H1 (cell line): ENCODE data around the gene HERC3. TPM values are rescaled to one million over a fixed set of nuclear protein-coding genes. Genes with fewer than 3 reads are reported as not detected.

Source experiments
- ATF2 ChIP-seq: IDR thresholded peaks from 2 replicates; pipeline ENCODE4 v1.6.1; 2012; ENCODE audit warnings: low read length, inconsistent platforms
- BCL11A ChIP-seq, 2 experiments: IDR thresholded peaks; one replicate each; pipeline ENCODE4 v1.6.1; 2011; ENCODE audit warnings: low read depth in 2 of 2, low read length in 2 of 2, mild to moderate bottlenecking in 2 of 2
- GTF2F1 ChIP-seq: IDR thresholded peaks from 2 replicates; pipeline ENCODE4 v1.6.1; 2012; ENCODE audit warnings: low read depth, low read length, improper control_type of control experiment, borderline replicate concordance
- RNF2 ChIP-seq: fragments of 200-900, 300-1000 bp; sonication (generic); IDR thresholded peaks from 2 replicates; pipeline ENCODE4 v1.7.1; 2016; ENCODE audit warnings: borderline replicate concordance, low read depth, mild to moderate bottlenecking, antibody characterized with exemption, low read length; ENCODE audit not compliant: poor library complexity, severe bottlenecking; ENCODE audit errors: missing control alignments
- polyA plus RNA-seq, 7 experiments: library from polyadenylated mRNA; depleted of rRNA in 3 of 7; stranded (reverse) in 5 of 7; unstranded in 2 of 7; fragments of >200 nt in 5 of 7; fragments of 200-250 nt in 2 of 7; gene quantifications; 1 replicate in 5 of 7; 2 replicates in 1 of 7; 4 replicates in 1 of 7; pipeline versions ENCODE4 v1.2.1 to v1.2.3, GENCODE V29; 2011 to 2013; ENCODE audit warnings: missing spikeins in 2 of 7, mixed read lengths in 2 of 7
- total RNA-seq: library from RNA; stranded (reverse); fragmentation: NEBNext Ultra II Directional; extraction: Animal tissue kit (Norgen Biotek cat#: 25700); gene quantifications from 2 replicates; pipeline ENCODE4 v1.2.1, GENCODE V29; 2021

Gene HERC3
- total and polyA plus RNA-seq, 2 of the 8 experiments (the other 6 are each of a cell fraction or from before 2014, with no cell fraction given): 1.4 to 5.7 TPM

- TF ChIP-seq ATF2 (no peak), BCL11A (IDR thresholded peaks at IDR 0.05; ENCODE audit: low read depth in 2 of 2, low read length in 2 of 2) (no peak), GTF2F1 (no peak), RNF2 (no peak)
Observed at GRCh38 chr4:88724406-88724805, 132.1 kb downstream of the HERC3 start (continued).
